ENCODE data around the gene OR10A3. TPM values are rescaled to one million over a fixed set of nuclear protein-coding genes. Genes with fewer than 3 reads are reported as not detected.

Gene OR10A3
- total RNA-seq, 1 donor, result under 0.01 TPM

DNA sequence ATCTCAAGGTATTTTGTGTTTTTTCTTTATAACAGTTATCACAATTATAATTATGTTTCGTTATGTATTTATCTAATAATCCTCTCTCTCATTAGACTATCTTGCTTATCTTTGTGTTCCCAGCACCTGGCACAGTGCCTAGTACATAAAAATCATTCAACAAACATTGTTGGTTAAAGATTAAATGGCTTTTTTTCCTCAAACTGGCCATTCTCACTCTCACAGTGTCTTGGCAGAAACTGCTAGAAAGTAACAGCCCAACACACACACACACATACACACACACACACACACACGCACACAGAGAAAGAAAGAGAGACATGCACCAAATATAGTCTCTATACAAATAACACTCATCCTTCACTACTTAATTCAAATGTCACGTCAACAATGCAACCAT is 47.3 kb downstream of the OR10A3 start:
- Histone ChIP-seq H3K27ac (ENCODE audit: low read depth, low read length) (no peak overlapping the region), H3K4me1 (ENCODE audit: insufficient read depth, low read length) (peaks cover 31% of the 10 kb centered on the region), H3K79me2 (ENCODE audit: insufficient read depth, low read length) (no peaks in the 10 kb centered on the region), H3K4me2 (ENCODE audit: insufficient read depth, low read length) (no peak overlapping the region), H3K4me3 (ENCODE audit: insufficient read depth, low read length) (no peak overlapping the region), H3K9me3 (ENCODE audit: low read depth, low read length) (no peaks in the 10 kb centered on the region), H4K20me1 (ENCODE audit: insufficient read depth, low read length) (no peaks in the 10 kb centered on the region), H2AFZ (ENCODE audit: low read length) (peak overlapping the region; percentile 24), H3K36me3 (ENCODE audit: insufficient read depth, low read length) (no peaks in the 10 kb centered on the region), H3K27me3 (ENCODE audit: insufficient read depth, low read length) (no peaks in the 10 kb centered on the region)
- no peak for DNase-seq (ENCODE audit: insufficient read length, low spot score, missing footprints)
- TF ChIP-seq, protein P1, sequence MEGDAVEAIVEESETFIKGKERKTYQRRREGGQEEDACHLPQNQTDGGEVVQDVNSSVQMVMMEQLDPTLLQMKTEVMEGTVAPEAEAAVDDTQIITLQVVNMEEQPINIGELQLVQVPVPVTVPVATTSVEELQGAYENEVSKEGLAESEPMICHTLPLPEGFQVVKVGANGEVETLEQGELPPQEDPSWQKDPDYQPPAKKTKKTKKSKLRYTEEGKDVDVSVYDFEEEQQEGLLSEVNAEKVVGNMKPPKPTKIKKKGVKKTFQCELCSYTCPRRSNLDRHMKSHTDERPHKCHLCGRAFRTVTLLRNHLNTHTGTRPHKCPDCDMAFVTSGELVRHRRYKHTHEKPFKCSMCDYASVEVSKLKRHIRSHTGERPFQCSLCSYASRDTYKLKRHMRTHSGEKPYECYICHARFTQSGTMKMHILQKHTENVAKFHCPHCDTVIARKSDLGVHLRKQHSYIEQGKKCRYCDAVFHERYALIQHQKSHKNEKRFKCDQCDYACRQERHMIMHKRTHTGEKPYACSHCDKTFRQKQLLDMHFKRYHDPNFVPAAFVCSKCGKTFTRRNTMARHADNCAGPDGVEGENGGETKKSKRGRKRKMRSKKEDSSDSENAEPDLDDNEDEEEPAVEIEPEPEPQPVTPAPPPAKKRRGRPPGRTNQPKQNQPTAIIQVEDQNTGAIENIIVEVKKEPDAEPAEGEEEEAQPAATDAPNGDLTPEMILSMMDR (IDR thresholded peaks at IDR 0.05; ENCODE audit: extremely low read depth, low read depth, low read length), result no peak

DNA sequence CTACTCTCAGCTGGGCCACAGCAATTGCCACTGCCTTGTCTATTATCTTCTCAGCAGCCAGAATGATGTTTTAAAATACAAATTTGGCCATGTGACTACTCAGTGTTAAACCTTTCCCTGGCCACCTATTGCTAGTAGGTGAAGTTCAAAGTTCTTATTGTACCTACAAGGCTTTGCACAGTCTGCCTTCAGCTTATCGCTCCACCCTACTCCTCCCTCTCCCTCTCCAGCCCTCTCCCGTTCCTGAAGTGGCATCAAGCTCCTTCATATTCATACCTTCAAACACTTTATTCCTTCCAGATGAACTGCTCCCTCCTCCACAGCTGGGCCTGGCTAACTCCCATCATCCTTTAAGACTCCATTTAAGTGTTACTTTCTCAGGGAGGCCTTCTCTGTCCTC is 47.7 kb downstream of the OR10A3 start:
- Histone ChIP-seq H3K27ac (ENCODE audit: low read depth, low read length) (no peak overlapping the region), H3K4me3 (ENCODE audit: insufficient read depth, low read length) (no peak overlapping the region), H3K27me3 (ENCODE audit: insufficient read depth, low read length) (no peaks in the 10 kb centered on the region), H3K4me1 (ENCODE audit: insufficient read depth, low read length) (peaks cover 31% of the 10 kb centered on the region), H3K4me2 (ENCODE audit: insufficient read depth, low read length) (no peak overlapping the region), H2AFZ (ENCODE audit: low read length) (peak overlapping the region; percentile 98), H4K20me1 (ENCODE audit: insufficient read depth, low read length) (no peaks in the 10 kb centered on the region), H3K36me3 (ENCODE audit: insufficient read depth, low read length) (no peaks in the 10 kb centered on the region), H3K9me3 (ENCODE audit: low read depth, low read length) (no peaks in the 10 kb centered on the region), H3K79me2 (ENCODE audit: insufficient read depth, low read length) (no peaks in the 10 kb centered on the region)
- TF ChIP-seq, protein P1 (IDR thresholded peaks at IDR 0.05; ENCODE audit: extremely low read depth, low read depth, low read length), result no peak
- no peak for DNase-seq (ENCODE audit: insufficient read length, low spot score, missing footprints)

DNA sequence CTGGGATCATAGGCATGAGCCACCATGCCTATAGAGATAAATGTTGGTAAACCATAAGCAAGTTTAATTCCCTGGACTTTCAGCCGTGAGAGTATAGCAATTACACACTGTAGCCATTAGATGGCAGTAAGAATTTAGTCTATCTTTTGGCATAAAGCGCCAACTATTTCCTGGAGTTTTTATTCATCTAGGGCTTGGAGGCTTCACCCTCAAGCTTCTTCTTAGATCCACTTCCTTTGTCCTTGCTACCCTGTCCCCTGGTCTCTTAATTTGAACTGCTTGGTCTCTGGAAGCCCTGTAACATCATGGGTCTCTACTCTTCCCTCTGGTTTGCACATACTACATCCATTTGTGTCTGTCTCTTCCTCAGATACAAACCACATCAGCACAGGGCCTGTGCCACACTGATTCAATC is 48.7 kb downstream of the OR10A3 start:
- no peaks in the 10 kb centered on the region for H3K27me3 ChIP-seq (ENCODE audit: insufficient read depth, low read length)
- H3K4me1 ChIP-seq (ENCODE audit: insufficient read depth, low read length), result peaks cover 31% of the 10 kb centered on the region

DNA sequence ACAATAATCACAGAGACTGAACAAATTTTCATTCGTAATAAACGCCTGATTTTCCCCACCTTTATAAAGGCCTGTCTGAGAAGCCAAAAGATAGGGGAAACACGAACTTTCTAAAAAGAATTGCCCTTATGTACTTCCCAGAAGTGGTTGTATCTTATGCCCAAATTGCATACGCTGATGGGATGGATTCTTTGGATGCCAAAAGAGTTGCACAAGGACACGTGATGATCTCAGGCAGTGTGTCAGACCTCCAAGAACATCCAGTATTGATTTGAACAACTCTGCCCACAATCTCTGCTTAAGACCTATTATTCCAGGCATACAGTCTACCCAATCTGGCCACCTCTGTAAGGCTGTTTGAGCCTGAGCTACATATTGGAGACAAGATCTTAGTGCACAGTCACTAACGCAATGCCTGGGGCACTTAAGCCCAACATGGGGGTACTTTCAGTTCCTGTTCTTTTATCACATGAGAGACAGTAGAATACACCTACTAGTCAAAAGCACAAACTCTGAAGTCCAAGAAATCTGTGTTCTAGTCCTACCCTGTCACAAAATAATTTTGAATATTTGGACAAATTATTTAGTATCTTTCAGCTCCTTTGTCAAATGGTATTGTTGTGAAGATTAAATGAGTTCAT is 49.3 kb downstream of the OR10A3 start:
- TF ChIP-seq, protein P1 (IDR thresholded peaks at IDR 0.05; ENCODE audit: extremely low read depth, low read depth, low read length), result no peak
- Histone ChIP-seq H3K27me3 (ENCODE audit: insufficient read depth, low read length) (no peaks in the 10 kb centered on the region), H3K79me2 (ENCODE audit: insufficient read depth, low read length) (no peaks in the 10 kb centered on the region), H3K36me3 (ENCODE audit: insufficient read depth, low read length) (no peaks in the 10 kb centered on the region), H2AFZ (ENCODE audit: low read length) (peak overlapping the region; percentile 58), H3K4me1 (ENCODE audit: insufficient read depth, low read length) (peaks cover 31% of the 10 kb centered on the region), H3K27ac (ENCODE audit: low read depth, low read length) (peak overlapping the region; percentile 76), H3K9me3 (ENCODE audit: low read depth, low read length) (no peaks in the 10 kb centered on the region), H3K4me3 (ENCODE audit: insufficient read depth, low read length) (peak overlapping the region; percentile 17), H3K4me2 (ENCODE audit: insufficient read depth, low read length) (peak overlapping the region; percentile 67), H4K20me1 (ENCODE audit: insufficient read depth, low read length) (no peaks in the 10 kb centered on the region)
- no peak for DNase-seq (ENCODE audit: insufficient read length, low spot score, missing footprints)

More for the DNA sequence above, 48.7 kb downstream of the OR10A3 start:
- Histone ChIP-seq H3K4me2 (ENCODE audit: insufficient read depth, low read length) (peak overlapping the region; percentile 67), H2AFZ (ENCODE audit: low read length) (peak overlapping the region; percentile 98), H4K20me1 (ENCODE audit: insufficient read depth, low read length) (no peaks in the 10 kb centered on the region), H3K27ac (ENCODE audit: low read depth, low read length) (peak overlapping the region; percentile 76), H3K4me3 (ENCODE audit: insufficient read depth, low read length) (no peak overlapping the region), H3K36me3 (ENCODE audit: insufficient read depth, low read length) (no peaks in the 10 kb centered on the region), H3K9me3 (ENCODE audit: low read depth, low read length) (no peaks in the 10 kb centered on the region), H3K79me2 (ENCODE audit: insufficient read depth, low read length) (no peaks in the 10 kb centered on the region)
- TF ChIP-seq, protein P1 (IDR thresholded peaks at IDR 0.05; ENCODE audit: extremely low read depth, low read depth, low read length), result peak; percentile 76
- DNase-seq (ENCODE audit: insufficient read length, low spot score, missing footprints), result no peak

Measured in osteoblast (primary cell).